A673 (cell line): ENCODE results near the gene FCN1. TPM values are rescaled to one million over a fixed set of nuclear protein-coding genes. Genes with fewer than 3 reads are reported as not detected.
"Not testable (repeated sequence)": the region's sequence is repeated elsewhere in the genome, so short reads cannot be mapped to it uniquely, and the experiment has no call there.

ENCODE experiments used
- BruUV-seq: library from RNA; stranded (reverse); fragments of 400-500 nt; replicated peaks from 2 replicates; lab custom pipeline; 2021; lab: Mats Ljungman, UMichigan
- CTCF ChIA-PET: fragments of 300-600 bp; sonication (Branson Sonifier 250); formaldehyde crosslinking; loops from one replicate; lab custom pipeline; 2022; ENCODE audit warnings: antibody characterized with exemption; lab: Charles Lee
- POLR2A ChIA-PET: fragments of 300-600 bp; sonication (Branson Sonifier 250); formaldehyde crosslinking; loops from one replicate; lab custom pipeline; 2022; ENCODE audit warnings: antibody characterized with exemption; ENCODE audit not compliant: low non-redundant PET; lab: Charles Lee
- DNase-seq: peaks from one replicate; pipeline ENCODE4 v3.0.0-alpha.2; 2015; ENCODE audit warnings: low spot score
- H3K27ac ChIP-seq: fragments of 200-600 bp; sonication (generic); 2 replicates; pipeline ENCODE4 v1.5.1; 2016; ENCODE audit warnings: mixed run types, low read depth, mild to moderate bottlenecking, mixed read lengths, antibody characterized with exemption, low read length; ENCODE audit not compliant: poor library complexity, severe bottlenecking
- H3K27me3 ChIP-seq: fragments of 200-600 bp; sonication (generic); replicated peaks from 2 replicates; pipeline ENCODE4 v1.6.1; 2017; ENCODE audit warnings: mixed run types, low read depth, mild to moderate bottlenecking, mixed read lengths, antibody characterized with exemption, low read length; ENCODE audit not compliant: insufficient read depth, poor library complexity
- H3K36me3 ChIP-seq: fragments of 200-600 bp; sonication (generic); 2 replicates; pipeline ENCODE4 v1.6.1; 2016; ENCODE audit warnings: mixed run types, mild to moderate bottlenecking, mixed read lengths, antibody characterized with exemption, low read length; ENCODE audit not compliant: insufficient read depth, poor library complexity, severe bottlenecking
- H3K4me1 ChIP-seq: fragments of 200-600 bp; sonication (generic); 2 replicates; pipeline ENCODE4 v1.6.1; 2017; ENCODE audit warnings: mixed run types, mild to moderate bottlenecking, mixed read lengths, antibody characterized with exemption, low read length; ENCODE audit not compliant: insufficient read depth, poor library complexity, severe bottlenecking
- H3K4me3 ChIP-seq: fragments of 200-600 bp; sonication (generic); 2 replicates; pipeline ENCODE4 v1.5.1; 2016; ENCODE audit warnings: low read depth, mixed run types, mild to moderate bottlenecking, mixed read lengths, low read length; ENCODE audit not compliant: poor library complexity, severe bottlenecking
- H3K9me3 ChIP-seq: fragments of 200-600 bp; sonication (generic); 2 replicates; pipeline ENCODE4 v1.6.1; 2016; ENCODE audit warnings: mixed run types, low read depth, mild to moderate bottlenecking, mixed read lengths, antibody characterized with exemption, low read length; ENCODE audit not compliant: poor library complexity, severe bottlenecking
- CTCF ChIP-seq: fragments of 300-800, 200-600 bp; sonication (generic); conservative IDR thresholded peaks from 2 replicates; pipeline ENCODE4 v1.5.1; 2017; ENCODE audit warnings: low read depth, mild to moderate bottlenecking, antibody characterized with exemption, low read length, moderate library complexity, mixed read lengths
- EZH2 ChIP-seq: fragments of 200-600 bp; sonication (generic); IDR thresholded peaks from 2 replicates; pipeline ENCODE4 v1.6.1; 2017; ENCODE audit warnings: borderline replicate concordance, low read depth, mild to moderate bottlenecking, mixed read lengths, antibody characterized with exemption, low read length; ENCODE audit not compliant: poor library complexity, severe bottlenecking
- intact Hi-C: fragments of 100-400 bp; cut with micrococcal nuclease; formaldehyde crosslinking; loops from one replicate; pipeline ENCODE4 v1.10.0; 2022; ENCODE audit not compliant: unreplicated experiment
- total RNA-seq: library from RNA; stranded (reverse); gene quantifications from 2 replicates; pipeline ENCODE4 v1.2.3, GENCODE V29; 2021

FCN1 gene
- total RNA-seq, 1 experiment from 2014 or later: not detected

GRCh38 chr9:134959126-134959970 is 41.6 kb upstream of the FCN1 start:
- intact Hi-C loops: no loop called here
- no peak overlapping the region for H3K4me3 ChIP-seq
- no peaks in the 10 kb centered on the region for H3K4me1 ChIP-seq
- TF ChIP-seq CTCF: no peak
- no peak for TF ChIP-seq EZH2
- CTCF ChIA-PET: no interaction called here
- no TSS peak for BruUV-seq
- no peaks in the 10 kb centered on the region for H3K9me3 ChIP-seq
- POLR2A ChIA-PET: no interaction called here
- H3K27ac ChIP-seq: no peak overlapping the region
- no peak for DNase-seq
- H3K27me3 ChIP-seq: no peaks in the 10 kb centered on the region
- no peaks in the 10 kb centered on the region for H3K36me3 ChIP-seq

GRCh38 chr9:134957945-134958227 is 40.2 kb upstream of the FCN1 start:
- no peaks in the 10 kb centered on the region for H3K9me3 ChIP-seq
- ChIA-PET POLR2A (no interaction called here), CTCF (no interaction called here)
- TF ChIP-seq CTCF: no peak
- TF ChIP-seq EZH2: no peak
- H3K4me1 ChIP-seq: no peaks in the 10 kb centered on the region
- intact Hi-C loops: no loop called here
- DNase-seq: no peak
- no TSS peak for BruUV-seq
- no peaks in the 10 kb centered on the region for H3K36me3 ChIP-seq
- no peaks in the 10 kb centered on the region for H3K27me3 ChIP-seq
- no peak overlapping the region for H3K4me3 ChIP-seq
- H3K27ac ChIP-seq: no peak overlapping the region

DNA sequence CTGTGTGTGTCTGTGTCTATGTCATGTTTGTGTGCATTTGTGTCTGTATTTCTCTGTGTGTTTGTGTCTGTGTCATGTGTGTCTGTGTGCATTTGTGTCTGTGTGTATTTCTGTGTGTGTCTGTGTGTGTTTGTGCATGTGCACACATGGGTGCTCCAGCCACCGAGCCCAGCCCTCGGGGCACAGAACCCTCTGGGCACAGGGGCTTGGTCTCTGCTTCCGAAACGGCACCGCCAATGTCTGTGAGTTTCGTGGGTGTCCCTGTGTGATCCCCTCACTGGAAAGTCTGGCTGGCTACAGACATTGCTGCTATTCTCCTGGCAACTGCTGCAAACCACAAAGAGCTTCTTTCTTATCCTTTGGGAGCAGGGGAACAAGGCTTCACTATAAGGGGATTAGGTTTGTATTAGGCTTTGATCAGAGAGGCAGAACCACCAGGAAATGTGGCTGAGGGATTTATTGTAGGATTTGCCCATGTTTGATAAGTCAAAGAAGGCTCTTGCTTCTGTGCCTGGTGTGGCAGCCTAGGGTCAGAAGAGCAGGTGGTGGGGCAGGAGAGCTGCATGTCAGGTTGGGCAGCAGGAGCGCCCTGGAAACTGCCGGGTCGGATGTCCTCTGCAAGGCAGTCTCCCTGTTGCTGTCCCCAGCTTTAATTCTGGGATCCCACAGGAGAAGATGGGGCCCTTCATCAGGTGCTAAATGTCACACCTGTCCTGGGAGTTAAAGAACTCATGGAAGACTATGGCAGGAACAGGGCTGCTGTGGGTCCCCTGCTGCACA is 39.6 kb upstream of the FCN1 start:
- Histone ChIP-seq H3K27me3 (no peaks in the 10 kb centered on the region), H3K36me3 (no peaks in the 10 kb centered on the region), H3K4me3 (no peak overlapping the region), H3K9me3 (no peaks in the 10 kb centered on the region), H3K4me1 (no peaks in the 10 kb centered on the region), H3K27ac (no peak overlapping the region)
- TF ChIP-seq EZH2 (no peak), CTCF (no peak)
- intact Hi-C loops: no loop called here
- POLR2A ChIA-PET: no interaction called here
- CTCF ChIA-PET: no interaction called here
- no peak for DNase-seq
- no TSS peak for BruUV-seq

DNA sequence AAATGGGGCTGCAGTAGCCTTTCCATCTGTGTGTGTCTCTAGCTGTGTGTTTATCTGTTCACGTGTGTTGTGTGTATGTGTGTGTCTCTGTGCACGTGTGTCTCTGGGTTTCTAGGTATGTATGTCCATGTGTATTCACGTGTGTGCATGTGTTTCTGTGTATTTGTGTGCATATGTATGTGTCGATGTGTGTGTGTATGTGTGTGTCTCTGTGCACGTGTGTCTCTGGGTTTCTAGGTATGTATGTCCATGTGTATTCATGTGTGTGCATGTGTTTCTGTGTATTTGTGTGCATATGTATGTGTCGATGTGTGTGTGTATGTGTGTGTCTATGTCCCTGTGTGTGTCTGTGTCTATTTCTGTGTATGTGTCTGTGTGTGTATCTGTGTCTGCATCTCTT is 38.7 kb upstream of the FCN1 start:
- H3K27ac ChIP-seq, H3K27me3 ChIP-seq, H3K4me3 ChIP-seq, POLR2A ChIA-PET, CTCF ChIA-PET, intact Hi-C loops, BruUV-seq, H3K36me3 ChIP-seq, H3K9me3 ChIP-seq, DNase-seq, H3K4me1 ChIP-seq: not testable (repeated sequence)
